ENCODE data around the gene FMR1NB. TPM values are rescaled to one million over a fixed set of nuclear protein-coding genes. Genes with fewer than 3 reads are reported as not detected.

Gene FMR1NB
- total RNA-seq, 1 donor from 2014 or later = not detected

DNA sequence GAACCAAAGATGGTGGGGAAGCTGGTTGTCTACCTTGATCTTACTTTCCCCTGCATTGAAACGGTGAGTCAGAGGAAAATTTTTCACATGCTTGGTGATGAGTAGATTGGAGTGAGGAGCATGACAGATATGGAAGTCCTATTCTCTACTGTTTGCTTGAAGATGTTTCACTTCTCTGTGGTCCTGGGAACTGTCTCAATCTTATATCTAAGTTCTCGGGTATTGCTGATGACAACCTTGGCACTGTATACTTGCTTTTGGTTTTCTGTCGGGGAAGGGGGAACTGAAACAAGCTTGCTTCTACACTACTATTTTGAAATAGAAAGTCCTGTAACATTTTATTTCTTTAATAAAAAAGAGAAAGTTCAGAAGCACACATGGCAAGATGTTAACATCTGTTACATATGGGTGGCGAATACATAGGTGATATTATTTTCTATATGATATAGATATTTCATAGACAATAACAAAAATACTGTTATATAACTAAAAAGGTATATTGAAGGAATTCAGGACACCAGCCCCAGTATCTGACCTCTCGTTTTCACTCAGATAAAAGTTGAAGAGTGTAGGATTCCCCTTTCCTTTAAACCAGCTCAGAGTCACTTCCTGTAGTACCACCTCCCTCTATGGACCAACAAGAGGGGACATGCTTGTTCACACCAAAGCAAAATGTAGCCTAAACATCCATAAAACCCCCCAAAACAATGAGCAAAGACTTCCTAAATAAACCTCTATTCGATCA is 88.8 kb downstream of the FMR1NB start:
- DNase-seq (ENCODE audit: low spot score) = no peak

DNA sequence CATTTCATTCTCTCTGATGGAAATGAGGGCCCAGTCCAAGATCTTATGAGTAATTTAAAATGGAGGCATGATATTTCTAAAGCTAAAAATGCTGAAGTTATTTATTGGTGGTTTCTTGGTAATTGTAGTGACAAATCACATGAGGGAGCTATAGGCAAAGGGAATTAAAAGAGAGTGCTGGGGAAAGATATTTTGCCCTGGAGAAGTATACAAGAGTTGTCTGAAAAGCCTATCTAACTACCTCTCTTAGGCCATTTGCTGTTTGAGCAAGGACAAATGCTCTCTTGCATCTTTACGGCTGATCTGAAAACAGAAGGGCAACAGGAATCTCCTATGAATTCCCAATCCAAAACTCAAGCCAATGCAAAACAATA is 89.4 kb downstream of the FMR1NB start:
- no peak for DNase-seq (ENCODE audit: low spot score)

Other genes with a start within 250 kb of the FMR1NB start
- gene FMR1, start 69.4 kb upstream of the FMR1NB start, total RNA-seq = 30.8 TPM

All from mesenteric fat pad (tissue), 1 donor.